HTR-8/SVneo (cell line): ENCODE results near the gene SCRN2.

Experiments used
- DNase-seq: peaks from one replicate; pipeline ENCODE4 v3.0.0; 2011; ENCODE audit warnings: low spot score, mixed read lengths; ENCODE audit not compliant: insufficient read length
- FAIRE-seq: peaks from 2 replicates; lab custom pipeline; 2011; peaks lifted over from hg19 to GRCh38; lab: Jason Lieb, UNC

The SCRN2 gene

DNA sequence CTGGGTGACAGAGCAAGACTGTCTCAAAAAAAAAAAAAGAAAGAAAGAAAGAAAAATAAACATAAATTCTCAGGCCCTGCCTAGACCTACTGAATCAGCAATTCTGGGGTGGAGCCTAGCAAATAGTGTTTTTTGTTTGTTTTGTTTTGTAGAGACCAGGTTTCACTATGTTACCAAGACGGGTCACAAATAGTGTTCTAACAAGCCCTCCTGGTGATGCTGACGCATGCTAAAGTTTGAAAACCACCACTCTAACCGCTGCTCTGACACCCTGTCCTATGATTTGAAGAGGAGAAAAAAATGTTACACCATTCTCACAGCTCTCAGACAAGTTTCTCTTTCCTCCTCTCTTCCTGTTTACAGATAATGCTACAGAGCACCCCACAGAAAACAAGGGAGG lies 11.2 kb downstream of the SCRN2 start:
- DNase-seq = no peak
- no peak for FAIRE-seq

DNA sequence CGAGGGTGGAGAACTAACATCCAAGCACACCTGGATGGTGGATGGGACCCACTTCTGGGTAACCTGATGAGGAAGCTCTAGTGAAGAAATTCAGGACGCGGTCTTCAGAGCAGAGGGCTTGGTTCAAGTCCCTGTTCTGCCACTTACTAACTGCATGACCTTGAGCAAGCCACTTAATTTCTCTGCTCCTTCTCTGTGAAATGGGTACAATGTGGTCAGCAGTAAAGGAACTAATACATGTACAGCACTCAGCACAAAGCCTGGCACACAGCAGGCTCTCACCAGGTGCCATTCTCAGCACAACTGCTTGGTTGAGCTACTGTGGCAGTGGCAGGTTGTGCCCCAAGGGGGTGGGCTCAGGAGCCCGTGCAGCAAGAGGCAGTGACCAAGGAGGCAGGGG lies 17.6 kb downstream of the SCRN2 start:
- no peak for FAIRE-seq
- DNase-seq = no peak

GRCh38 chr17:47822785-47823184 lies 18.3 kb downstream of the SCRN2 start:
- DNase-seq (no peak), FAIRE-seq (peak; percentile 70)

GRCh38 chr17:47821424-47822391 lies 19.4 kb downstream of the SCRN2 start, which contains the start of gene OSBPL7:
OSBPL7 (minus strand) TSS chr17:47821794; CDS start chr17:47820278, 1,516 bp downstream.
- peak; percentile 99 for FAIRE-seq

DNA sequence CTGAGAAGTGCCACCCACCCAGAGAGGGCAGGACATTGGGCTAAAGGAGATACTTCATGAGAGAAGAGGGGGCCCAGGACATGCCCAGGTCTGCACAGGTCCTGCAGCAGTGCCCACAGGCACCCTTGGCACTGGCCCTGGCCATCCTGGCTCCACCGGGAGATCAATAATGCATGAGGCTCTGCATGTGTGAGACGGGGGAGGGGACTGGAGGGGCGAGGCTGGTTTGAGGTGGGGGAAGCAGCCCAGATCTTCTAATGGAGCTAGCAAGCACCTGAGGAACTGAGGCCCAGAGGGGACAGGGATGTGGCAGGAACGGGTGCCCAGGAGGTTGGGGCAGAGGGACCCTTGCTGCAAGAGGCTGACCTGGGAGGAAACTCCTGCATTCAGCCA lies 20.0 kb downstream of the SCRN2 start:
- DNase-seq (no peak), FAIRE-seq (no peak)

More at GRCh38 chr17:47821424-47822391, 19.4 kb downstream of the SCRN2 start, which contains the start of gene OSBPL7:
- peak; percentile 98 for DNase-seq

GRCh38 chr17:47820033-47820789 lies 20.9 kb downstream of the SCRN2 start:
- DNase-seq (no peak), FAIRE-seq (peak; percentile 44)

- DNase-seq (no peak), FAIRE-seq (no peak)
Measured at GRCh38 chr17:47819475-47819874, 21.6 kb downstream of the SCRN2 start.

DNA sequence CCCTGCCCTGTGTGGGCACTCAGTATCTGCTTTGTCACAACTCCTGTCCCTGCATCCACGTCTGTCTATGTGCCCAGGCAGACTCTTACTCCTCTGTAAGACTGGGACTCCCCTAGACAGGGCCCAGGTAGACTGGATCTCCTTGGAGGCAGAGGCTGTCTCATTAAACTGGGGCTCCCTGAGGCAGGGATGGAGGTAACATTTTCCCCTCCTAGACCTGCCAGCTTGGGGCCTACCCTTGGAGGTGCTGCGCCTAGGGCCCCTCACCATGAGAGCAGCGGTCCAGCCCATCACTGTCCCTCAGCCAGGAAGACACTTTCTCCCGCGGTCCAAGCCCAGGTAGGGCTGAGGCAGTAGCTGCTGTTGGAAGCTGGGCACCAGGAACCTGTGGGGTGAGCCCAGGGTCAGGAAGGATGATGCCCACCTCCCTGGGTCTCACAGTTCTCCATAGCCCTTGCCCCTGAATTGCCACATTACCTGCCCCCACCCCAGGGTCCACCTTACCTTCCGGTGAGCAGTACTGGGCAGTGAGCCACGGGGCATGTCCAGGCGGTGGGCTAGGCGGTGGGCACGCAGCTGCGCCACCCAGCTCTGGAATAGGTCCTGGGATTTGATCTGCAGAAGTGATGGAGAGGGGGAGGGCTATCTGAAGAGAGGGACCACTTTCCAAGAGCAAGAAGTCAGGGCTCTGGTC lies 22.9 kb downstream of the SCRN2 start:
- DNase-seq (no peak), FAIRE-seq (no peak)

- no peak for FAIRE-seq
- no peak for DNase-seq
Measured at GRCh38 chr17:47816947-47817346, 24.1 kb downstream of the SCRN2 start.

- FAIRE-seq = peak; percentile 44
- no peak for DNase-seq
Measured at GRCh38 chr17:47816111-47816735, 24.9 kb downstream of the SCRN2 start.

DNA sequence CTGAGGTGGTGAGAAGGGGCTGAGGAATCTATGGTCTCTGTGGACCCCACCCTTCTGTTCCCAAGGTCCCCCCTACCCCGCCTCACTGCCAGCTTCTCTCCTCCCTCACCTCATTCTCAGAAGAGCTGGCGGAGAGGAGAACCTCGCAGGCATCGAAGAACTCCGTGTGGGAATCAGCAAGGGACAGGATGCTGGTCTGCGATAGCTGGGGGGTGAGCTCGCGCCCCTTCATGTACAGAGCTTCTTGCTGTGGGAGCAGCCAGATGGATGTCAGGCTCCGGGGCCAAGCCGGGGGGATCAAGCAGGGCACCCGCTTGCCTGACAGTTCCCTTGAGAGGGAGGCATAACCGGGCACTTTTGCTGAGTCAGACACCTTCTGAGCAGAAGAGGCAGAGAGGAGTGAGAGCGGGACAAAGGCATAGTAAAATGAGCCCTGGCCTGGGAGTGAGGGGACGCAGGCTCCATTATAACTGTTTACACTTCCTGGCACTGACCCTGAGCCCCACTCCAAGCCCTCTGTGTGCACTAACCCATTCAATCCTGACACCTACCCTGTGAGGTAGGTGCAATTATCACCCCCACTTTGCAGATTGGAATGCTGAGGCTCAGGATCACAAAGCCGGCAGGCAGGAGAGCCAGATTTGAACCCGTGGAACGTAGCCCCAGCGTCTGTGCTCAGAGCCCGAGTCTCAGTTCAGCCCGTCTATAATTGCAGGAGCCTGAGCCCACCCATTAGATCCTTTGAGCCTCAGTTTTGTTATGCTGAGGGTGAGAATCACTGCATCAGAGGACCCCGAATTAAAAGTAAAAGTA lies 25.8 kb downstream of the SCRN2 start:
- FAIRE-seq = no peak
- DNase-seq = no peak

DNA sequence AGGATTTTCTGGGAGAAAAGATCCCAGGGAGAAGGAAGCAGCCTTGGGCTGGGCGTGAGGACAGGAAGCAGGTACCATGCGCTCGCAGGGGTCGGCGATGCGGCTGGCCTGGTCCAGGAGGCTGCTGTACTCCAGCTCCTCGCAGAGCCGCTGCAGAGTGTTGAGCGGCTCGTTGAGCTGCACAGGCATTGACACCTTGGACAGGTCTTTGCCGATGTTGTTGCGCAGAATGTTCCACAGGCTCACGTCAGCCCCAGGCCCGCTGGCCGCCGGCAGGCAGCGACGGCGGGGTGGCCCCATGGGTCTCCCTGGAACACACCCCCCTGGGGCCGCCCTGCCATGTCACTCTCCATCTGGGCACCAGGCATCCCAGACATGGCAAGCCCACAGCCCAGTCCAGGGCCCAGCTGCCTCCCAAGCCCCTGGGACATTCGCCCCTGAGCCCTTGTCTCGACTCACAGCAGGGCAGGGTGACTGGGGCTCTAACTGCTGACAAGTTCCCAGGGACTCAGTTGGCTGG lies 27.5 kb downstream of the SCRN2 start:
- FAIRE-seq (no peak), DNase-seq (no peak)

- no peak for FAIRE-seq
- DNase-seq = no peak
Measured at GRCh38 chr17:47813077-47813476, 28.0 kb downstream of the SCRN2 start.

DNA sequence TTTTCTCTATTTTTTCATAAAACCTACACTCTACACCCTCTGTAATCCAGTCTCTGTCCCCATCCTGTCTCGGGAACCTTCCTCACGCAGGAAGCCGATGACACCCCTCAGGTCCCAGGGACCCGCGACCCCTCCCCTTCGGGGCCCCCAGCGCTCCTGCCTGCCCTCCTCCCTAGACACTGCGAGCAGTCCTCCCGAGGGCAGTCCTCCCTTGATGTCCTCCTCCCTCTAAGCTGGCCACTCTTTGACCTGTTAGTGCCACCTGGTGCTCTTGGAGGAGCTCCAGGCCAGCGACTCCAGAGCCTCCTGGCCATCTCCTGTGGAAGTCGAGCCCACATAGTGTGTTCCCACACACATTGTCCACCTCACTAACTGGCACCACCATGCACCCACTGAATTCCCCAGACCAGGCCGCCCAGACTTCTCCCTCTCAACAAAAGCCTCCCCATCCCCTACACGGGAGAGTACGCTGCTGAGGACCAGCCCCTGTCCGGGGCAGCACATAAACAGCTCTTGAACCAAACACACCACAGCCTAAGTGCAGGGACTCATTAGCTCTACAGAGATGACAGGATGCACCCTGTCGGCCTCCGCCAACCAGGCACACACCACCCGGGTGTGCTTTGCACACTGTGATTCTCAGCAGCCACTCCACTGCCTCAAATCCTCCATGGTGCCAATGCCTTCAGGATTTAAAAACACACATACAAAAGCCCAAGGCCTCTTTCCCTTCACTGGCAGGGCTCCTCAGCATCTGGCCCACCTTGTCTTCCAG lies 28.7 kb downstream of the SCRN2 start:
- DNase-seq = no peak
- no peak for FAIRE-seq

- DNase-seq (no peak), FAIRE-seq (no peak)
Measured at GRCh38 chr17:47811709-47812108, 29.4 kb downstream of the SCRN2 start.

- FAIRE-seq (peak; percentile 55), DNase-seq (no peak)
Measured at GRCh38 chr17:47810901-47811635, 30.0 kb downstream of the SCRN2 start.

GRCh38 chr17:47810200-47810821 lies 30.8 kb downstream of the SCRN2 start:
- DNase-seq (peak; percentile 82), FAIRE-seq (peak; percentile 95)
